Measurements from ENCODE around the gene BIN1. TPM values are rescaled to one million over a fixed set of nuclear protein-coding genes. Genes with fewer than 3 reads are reported as not detected.

BIN1 gene
- polyA plus RNA-seq, 1 of the 3 experiments (the other 2 are of a cell fraction): 40.3 TPM

- Histone ChIP-seq H3K4me2 (no peak overlapping the region), H3F3A (replicated peaks; ENCODE audit: insufficient read depth) (no peaks in the 10 kb centered on the region), H3K4me1 (ENCODE audit: control insufficient read depth in 1 of 2, insufficient read depth in 2 of 2, low read depth in 1 of 2, low read length in 1 of 2) (no peaks in the 10 kb centered on the region), H3K4me3 (ENCODE audit: low read depth in 2 of 2, low read length in 1 of 2) (no peak overlapping the region), H3K27ac (ENCODE audit: low read depth in 2 of 2, low read length in 1 of 2) (no peak overlapping the region), H3K36me3 (replicated peaks in 1 of 2; ENCODE audit: control insufficient read depth in 1 of 2, insufficient read depth in 2 of 2, low read length in 1 of 2) (no peaks in the 10 kb centered on the region), H2AFZ (ENCODE audit: low read depth) (no peak overlapping the region), H3K27me3 (ENCODE audit: insufficient read depth) (no peaks in the 10 kb centered on the region), H3K9ac (no peak overlapping the region), H3K9me2 (no peaks in the 10 kb centered on the region), H4K20me1 (ENCODE audit: insufficient read depth) (no peaks in the 10 kb centered on the region), H3K79me2 (ENCODE audit: insufficient read depth) (no peaks in the 10 kb centered on the region), H3K9me3 (no peaks in the 10 kb centered on the region)
- WGBS (ENCODE audit: low lambda C conversion rate): 96% methylated on average over 4 of the region's 4 CpGs
- no peak for TF ChIP-seq FOXJ3 (CRISPR knock-in tag; IDR thresholded peaks at IDR 0.05)
- no peak for TF ChIP-seq TCF12 (IDR thresholded peaks at IDR 0.05)
- no peak for TF ChIP-seq ZBTB33 (IDR thresholded peaks at IDR 0.05; ENCODE audit: borderline replicate concordance, low read depth)
- TF ChIP-seq SMC3 (IDR thresholded peaks at IDR 0.05; ENCODE audit: low read depth, low read length): no peak
- TF ChIP-seq JUND (IDR thresholded peaks at IDR 0.05): no peak
- TF ChIP-seq, protein P1, sequence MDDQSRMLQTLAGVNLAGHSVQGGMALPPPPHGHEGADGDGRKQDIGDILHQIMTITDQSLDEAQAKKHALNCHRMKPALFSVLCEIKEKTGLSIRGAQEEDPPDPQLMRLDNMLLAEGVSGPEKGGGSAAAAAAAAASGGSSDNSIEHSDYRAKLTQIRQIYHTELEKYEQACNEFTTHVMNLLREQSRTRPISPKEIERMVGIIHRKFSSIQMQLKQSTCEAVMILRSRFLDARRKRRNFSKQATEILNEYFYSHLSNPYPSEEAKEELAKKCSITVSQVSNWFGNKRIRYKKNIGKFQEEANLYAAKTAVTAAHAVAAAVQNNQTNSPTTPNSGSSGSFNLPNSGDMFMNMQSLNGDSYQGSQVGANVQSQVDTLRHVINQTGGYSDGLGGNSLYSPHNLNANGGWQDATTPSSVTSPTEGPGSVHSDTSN (IDR thresholded peaks at IDR 0.05): no peak
- no peak for TF ChIP-seq EZH2phosphoT487 (IDR thresholded peaks at IDR 0.05; ENCODE audit: borderline replicate concordance, low read depth)
- no peak for TF ChIP-seq USF1 (IDR thresholded peaks at IDR 0.05; ENCODE audit: borderline replicate concordance, low read depth)
- no peak for TF ChIP-seq NRF1 (IDR thresholded peaks at IDR 0.05; ENCODE audit: low read depth, low read length)
- TF ChIP-seq, protein P2, sequence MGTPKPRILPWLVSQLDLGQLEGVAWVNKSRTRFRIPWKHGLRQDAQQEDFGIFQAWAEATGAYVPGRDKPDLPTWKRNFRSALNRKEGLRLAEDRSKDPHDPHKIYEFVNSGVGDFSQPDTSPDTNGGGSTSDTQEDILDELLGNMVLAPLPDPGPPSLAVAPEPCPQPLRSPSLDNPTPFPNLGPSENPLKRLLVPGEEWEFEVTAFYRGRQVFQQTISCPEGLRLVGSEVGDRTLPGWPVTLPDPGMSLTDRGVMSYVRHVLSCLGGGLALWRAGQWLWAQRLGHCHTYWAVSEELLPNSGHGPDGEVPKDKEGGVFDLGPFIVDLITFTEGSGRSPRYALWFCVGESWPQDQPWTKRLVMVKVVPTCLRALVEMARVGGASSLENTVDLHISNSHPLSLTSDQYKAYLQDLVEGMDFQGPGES (IDR thresholded peaks at IDR 0.05; ENCODE audit: low read depth, low read length): no peak
- TF ChIP-seq CHD2 (IDR thresholded peaks at IDR 0.05; ENCODE audit: low read length, partially characterized antibody): no peak
- TF ChIP-seq ELF1 (IDR thresholded peaks at IDR 0.05): no peak
- TF ChIP-seq RXRA (IDR thresholded peaks at IDR 0.05; ENCODE audit: borderline replicate concordance, low read depth): no peak
- TF ChIP-seq, protein P3, sequence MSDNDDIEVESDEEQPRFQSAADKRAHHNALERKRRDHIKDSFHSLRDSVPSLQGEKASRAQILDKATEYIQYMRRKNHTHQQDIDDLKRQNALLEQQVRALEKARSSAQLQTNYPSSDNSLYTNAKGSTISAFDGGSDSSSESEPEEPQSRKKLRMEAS (IDR thresholded peaks at IDR 0.05; ENCODE audit: low read depth): no peak
- no peak for DNase-seq
- CTCF ChIA-PET: no interaction called here
- POLR2A ChIA-PET: no interaction called here
Measured at GRCh38 chr2:127044165-127044718, 62.7 kb downstream of the BIN1 start.
